H9 (cell line): ENCODE measurements around the gene WDR54. TPM values are rescaled to one million over a fixed set of nuclear protein-coding genes. Genes with fewer than 3 reads are reported as not detected.

ENCODE experiments used
- DNase-seq: peaks from one replicate; pipeline ENCODE4 v3.0.0-alpha.2; 2017
- H2AFZ ChIP-seq: one replicate; pipeline ENCODE4 v1.6.1; 2013; ENCODE audit warnings: mild to moderate bottlenecking, low read length, control low read depth, moderate library complexity
- H2AK5ac ChIP-seq: 2 replicates; pipeline ENCODE4 v1.6.1; 2013; ENCODE audit warnings: low read length, control low read depth, mixed read lengths; ENCODE audit not compliant: insufficient read length
- H2BK120ac ChIP-seq: one replicate; pipeline ENCODE4 v1.6.1; 2013; ENCODE audit warnings: low read depth, mild to moderate bottlenecking, low read length, control low read depth, inconsistent platforms; ENCODE audit not compliant: poor library complexity, severe bottlenecking
- H2BK12ac ChIP-seq: 2 replicates; pipeline ENCODE4 v1.6.1; 2013; ENCODE audit warnings: low read length, control low read depth, mixed read lengths, low read depth; ENCODE audit not compliant: insufficient read length
- H2BK15ac ChIP-seq: 2 replicates; pipeline ENCODE4 v1.6.1; 2013; ENCODE audit warnings: low read depth, low read length, control low read depth
- H2BK20ac ChIP-seq: one replicate; pipeline ENCODE4 v1.6.1; 2013; ENCODE audit warnings: low read depth, mild to moderate bottlenecking, low read length, control low read depth, inconsistent platforms; ENCODE audit not compliant: poor library complexity, severe bottlenecking
- H2BK5ac ChIP-seq: 2 replicates; pipeline ENCODE4 v1.6.1; 2013; ENCODE audit warnings: low read length, control low read depth, mixed read lengths; ENCODE audit not compliant: insufficient read length
- H3K14ac ChIP-seq: 2 replicates; pipeline ENCODE4 v1.6.1; 2013; ENCODE audit warnings: low read length, control low read depth; ENCODE audit not compliant: insufficient read depth
- H3K18ac ChIP-seq: 2 replicates; pipeline ENCODE4 v1.6.1; 2013; ENCODE audit warnings: low read depth, mild to moderate bottlenecking, mixed read lengths, low read length, control low read depth; ENCODE audit not compliant: insufficient read length
- H3K23ac ChIP-seq: 2 replicates; pipeline ENCODE4 v1.6.1; 2013; ENCODE audit warnings: low read length, control low read depth, mixed read lengths, low read depth; ENCODE audit not compliant: insufficient read length
- H3K23me2 ChIP-seq: 2 replicates; pipeline ENCODE4 v1.6.1; 2013; ENCODE audit warnings: low read depth, mild to moderate bottlenecking, mixed read lengths, low read length, control low read depth; ENCODE audit not compliant: insufficient read length, poor library complexity, severe bottlenecking
- H3K27ac ChIP-seq: 2 replicates; pipeline ENCODE4 v1.5.1; 2013; ENCODE audit warnings: low read length, control low read depth, mixed read lengths, low read depth; ENCODE audit not compliant: insufficient read length
- H3K27me3 ChIP-seq: 2 replicates; pipeline ENCODE4 v1.6.1; 2013; ENCODE audit warnings: low read length, control low read depth, inconsistent platforms; ENCODE audit not compliant: insufficient read depth
- H3K4ac ChIP-seq: 2 replicates; pipeline ENCODE4 v1.6.1; 2013; ENCODE audit warnings: low read depth, mild to moderate bottlenecking, control low read depth, inconsistent platforms, low read length, moderate library complexity
- H3K4me1 ChIP-seq: 2 replicates; pipeline ENCODE4 v1.6.1; 2013; ENCODE audit warnings: low read length, control low read depth, inconsistent platforms; ENCODE audit not compliant: insufficient read depth
- H3K4me2 ChIP-seq: 2 replicates; pipeline ENCODE4 v1.6.1; 2013; ENCODE audit warnings: low read length, control low read depth, mixed read lengths; ENCODE audit not compliant: insufficient read length, insufficient read depth
- H3K56ac ChIP-seq: 2 replicates; pipeline ENCODE4 v1.6.1; 2013; ENCODE audit warnings: low read depth, mild to moderate bottlenecking, mixed read lengths, low read length, control low read depth; ENCODE audit not compliant: insufficient read length
- H3K79me1 ChIP-seq: 2 replicates; pipeline ENCODE4 v1.6.1; 2013; ENCODE audit warnings: low read depth, mild to moderate bottlenecking, moderate library complexity, low read length, control low read depth, inconsistent platforms; ENCODE audit not compliant: insufficient read depth, poor library complexity, severe bottlenecking
- H3K79me2 ChIP-seq: 2 replicates; pipeline ENCODE4 v1.6.1; 2013; ENCODE audit warnings: low read length, control low read depth, inconsistent platforms; ENCODE audit not compliant: insufficient read depth
- H3K9ac ChIP-seq: 2 replicates; pipeline ENCODE4 v1.6.1; 2013; ENCODE audit warnings: low read length, control low read depth, mixed read lengths; ENCODE audit not compliant: insufficient read length; ENCODE audit errors: extremely low read depth
- H3K9me3 ChIP-seq: one replicate; pipeline ENCODE4 v1.6.1; 2013; ENCODE audit warnings: low read depth, low read length, inconsistent platforms; ENCODE audit not compliant: control insufficient read depth
- H3T11ph ChIP-seq: one replicate; pipeline ENCODE4 v1.6.1; 2013; ENCODE audit warnings: mild to moderate bottlenecking, low read length, control low read depth, inconsistent platforms
- H4K20me1 ChIP-seq: one replicate; pipeline ENCODE4 v1.6.1; 2013; ENCODE audit not compliant: control insufficient read depth, insufficient read length, insufficient read depth
- H4K5ac ChIP-seq: 2 replicates; pipeline ENCODE4 v1.6.1; 2013; ENCODE audit warnings: low read depth, mild to moderate bottlenecking, mixed read lengths, low read length, control low read depth; ENCODE audit not compliant: insufficient read length
- H4K8ac ChIP-seq: replicated peaks from 2 replicates; pipeline ENCODE4 v1.6.1; 2013; ENCODE audit warnings: low read length, control low read depth, mixed read lengths, low read depth; ENCODE audit not compliant: insufficient read length
- H4K91ac ChIP-seq: 2 replicates; pipeline ENCODE4 v1.6.1; 2013; ENCODE audit warnings: low read depth, mild to moderate bottlenecking, moderate library complexity, mixed read lengths, low read length, control low read depth; ENCODE audit not compliant: insufficient read length
- H3K27ac Mint-ChIP-seq, 3 experiments: 2 replicates in 2 of 3; 3 replicates in 1 of 3; pipeline ENCODE4 v1.8.0; 2020 to 2021; ENCODE audit warnings: mixed read lengths in 3 of 3, mild to moderate bottlenecking in 1 of 3, moderate library complexity in 1 of 3
- H3K27me3 Mint-ChIP-seq: 2 replicates; pipeline ENCODE4 v1.8.0; 2021; ENCODE audit warnings: low read depth, mild to moderate bottlenecking, moderate library complexity, mixed read lengths
- H3K36me3 Mint-ChIP-seq, 3 experiments: 2 replicates in 2 of 3; 3 replicates in 1 of 3; pipeline ENCODE4 v1.8.0; 2020 to 2021; ENCODE audit warnings: low read depth in 3 of 3, mixed read lengths in 3 of 3; ENCODE audit not compliant: insufficient read depth in 1 of 3
- H3K4me1 Mint-ChIP-seq, 2 experiments: 2 replicates each; pipeline ENCODE4 v1.8.0; 2020; ENCODE audit warnings: mixed read lengths in 2 of 2
- H3K4me3 Mint-ChIP-seq, 2 experiments: 2 replicates in 1 of 2; 3 replicates in 1 of 2; pipeline ENCODE4 v1.8.0; 2020 to 2021; ENCODE audit warnings: mild to moderate bottlenecking in 2 of 2, mixed read lengths in 2 of 2, moderate library complexity in 1 of 2
- H3K9me3 Mint-ChIP-seq, 2 experiments: 2 replicates in 1 of 2; 3 replicates in 1 of 2; pipeline ENCODE4 v1.8.0; 2020; ENCODE audit warnings: mild to moderate bottlenecking in 2 of 2, mixed read lengths in 2 of 2, moderate library complexity in 1 of 2
- WGBS: extraction: QIAGEN DNeasy Blood & Tissue Kit; methylation state at CpG from one replicate; pipeline ENCODE4 v1.1.7; 2013; ENCODE audit warnings: missing lambda C conversion rate, low lambda C conversion rate, mixed read lengths; ENCODE audit not compliant: insufficient read length; ENCODE audit errors: extremely low coverage; 5-methylcytosine and 5-hydroxymethylcytosine counted together
- total RNA-seq: library from RNA; stranded (reverse); gene quantifications from 2 replicates; pipeline ENCODE4 v1.2.1, GENCODE V29; 2021
- TF ChIP-seq, protein P1 (sequence below): fragments of 200-600 bp; sonication (generic); conservative IDR thresholded peaks from 3 replicates; pipeline ENCODE4 v1.8.0; 2021; ENCODE audit warnings: antibody characterized with exemption, mild to moderate bottlenecking

The WDR54 gene
- total RNA-seq, 1 experiment from 2014 or later: 66.4 TPM

GRCh38 chr2:74373985-74374384 is 47.5 kb upstream of the WDR54 start:
- no peak overlapping the region for H2AFZ ChIP-seq
- H3K79me2 ChIP-seq: peaks cover 3% of the 10 kb centered on the region; the same call in 1 of the 2 replicates
- no peak overlapping the region for H3K18ac ChIP-seq
- Mint-ChIP-seq H3K9me3 (no peaks in the 10 kb centered on the region), H3K4me3 (peak overlapping the region; percentile 65 to 83), H3K36me3 (peaks cover 30 to 50% (median 49%) of the 10 kb centered on the region in 3 experiments), H3K4me1 (peaks cover 30 to 36% of the 10 kb centered on the region in 2 experiments), H3K27ac (peak overlapping the region; percentile 14 to 99 (median 97); a peak in 4 of 7 replicates), H3K27me3 (no peaks in the 10 kb centered on the region)
- no CpG with 5 or more reads among the region's 8 CpGs for WGBS
- no peak overlapping the region for H2BK20ac ChIP-seq
- no peak overlapping the region for H2BK12ac ChIP-seq
- no peak overlapping the region for H3K27ac ChIP-seq
- no peak overlapping the region for H2BK15ac ChIP-seq
- peak overlapping the region; percentile 22; the same call in 1 of the 2 replicates for H3K14ac ChIP-seq
- H3K4me2 ChIP-seq: peak overlapping the region; percentile 34
- H3K56ac ChIP-seq: no peak overlapping the region
- H3K4ac ChIP-seq: no peak overlapping the region
- no peaks in the 10 kb centered on the region for H3K27me3 ChIP-seq
- no peaks in the 10 kb centered on the region for H3K23me2 ChIP-seq
- peaks cover 4% of the 10 kb centered on the region for H3K79me1 ChIP-seq
- no peak overlapping the region for H2AK5ac ChIP-seq
- no peak overlapping the region for H4K8ac ChIP-seq
- H2BK5ac ChIP-seq: no peak overlapping the region
- no peak overlapping the region for H4K91ac ChIP-seq
- no peak overlapping the region for H3K9ac ChIP-seq
- no peaks in the 10 kb centered on the region for H3K9me3 ChIP-seq
- peak; percentile 40 for DNase-seq
- H4K5ac ChIP-seq: no peak overlapping the region
- H3K23ac ChIP-seq: no peak overlapping the region
- H2BK120ac ChIP-seq: no peak overlapping the region
- no peak overlapping the region for H3T11ph ChIP-seq
- H4K20me1 ChIP-seq: no peaks in the 10 kb centered on the region
- peaks cover 7% of the 10 kb centered on the region for H3K4me1 ChIP-seq
- TF ChIP-seq, protein P1, sequence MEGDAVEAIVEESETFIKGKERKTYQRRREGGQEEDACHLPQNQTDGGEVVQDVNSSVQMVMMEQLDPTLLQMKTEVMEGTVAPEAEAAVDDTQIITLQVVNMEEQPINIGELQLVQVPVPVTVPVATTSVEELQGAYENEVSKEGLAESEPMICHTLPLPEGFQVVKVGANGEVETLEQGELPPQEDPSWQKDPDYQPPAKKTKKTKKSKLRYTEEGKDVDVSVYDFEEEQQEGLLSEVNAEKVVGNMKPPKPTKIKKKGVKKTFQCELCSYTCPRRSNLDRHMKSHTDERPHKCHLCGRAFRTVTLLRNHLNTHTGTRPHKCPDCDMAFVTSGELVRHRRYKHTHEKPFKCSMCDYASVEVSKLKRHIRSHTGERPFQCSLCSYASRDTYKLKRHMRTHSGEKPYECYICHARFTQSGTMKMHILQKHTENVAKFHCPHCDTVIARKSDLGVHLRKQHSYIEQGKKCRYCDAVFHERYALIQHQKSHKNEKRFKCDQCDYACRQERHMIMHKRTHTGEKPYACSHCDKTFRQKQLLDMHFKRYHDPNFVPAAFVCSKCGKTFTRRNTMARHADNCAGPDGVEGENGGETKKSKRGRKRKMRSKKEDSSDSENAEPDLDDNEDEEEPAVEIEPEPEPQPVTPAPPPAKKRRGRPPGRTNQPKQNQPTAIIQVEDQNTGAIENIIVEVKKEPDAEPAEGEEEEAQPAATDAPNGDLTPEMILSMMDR: no peak
